ENCODE results near the gene ZNF217.
"Not testable (repeated sequence)": the region's sequence is repeated elsewhere in the genome, so short reads cannot be mapped to it uniquely, and the experiment has no call there.

The ZNF217 gene

GRCh38 chr20:53621482-53622246 is 28.0 kb upstream of the ZNF217 start:
- DNase-seq (ENCODE audit: low spot score) = no peak

GRCh38 chr20:53618490-53619000 is 24.9 kb upstream of the ZNF217 start:
- not testable (repeated sequence) for DNase-seq (ENCODE audit: low spot score)

- no peak for DNase-seq (ENCODE audit: low spot score)
Observed at GRCh38 chr20:53617791-53618489, 24.3 kb upstream of the ZNF217 start.

GRCh38 chr20:53616489-53616888 is 22.9 kb upstream of the ZNF217 start:
- not testable (repeated sequence) for DNase-seq (ENCODE audit: low spot score)

GRCh38 chr20:53613748-53614147 is 20.1 kb upstream of the ZNF217 start:
- no peak for DNase-seq (ENCODE audit: low spot score)

- not testable (repeated sequence) for DNase-seq (ENCODE audit: low spot score)
Observed at GRCh38 chr20:53612289-53612688, 18.6 kb upstream of the ZNF217 start.

- no peak for DNase-seq (ENCODE audit: low spot score)
Observed at GRCh38 chr20:53611449-53611894, 17.8 kb upstream of the ZNF217 start.

GRCh38 chr20:53609491-53610445 is 16.1 kb upstream of the ZNF217 start:
- no peak for DNase-seq (ENCODE audit: low spot score)

GRCh38 chr20:53608456-53609452 is 15.1 kb upstream of the ZNF217 start:
- DNase-seq (ENCODE audit: low spot score) = no peak

GRCh38 chr20:53608071-53608455 is 14.4 kb upstream of the ZNF217 start:
- DNase-seq (ENCODE audit: low spot score) = no peak

- DNase-seq (ENCODE audit: low spot score) = no peak
Observed at GRCh38 chr20:53606364-53606985, 12.8 kb upstream of the ZNF217 start.

GRCh38 chr20:53605401-53605800 is 11.8 kb upstream of the ZNF217 start:
- not testable (repeated sequence) for DNase-seq (ENCODE audit: low spot score)

GRCh38 chr20:53604846-53605245 is 11.2 kb upstream of the ZNF217 start:
- not testable (repeated sequence) for DNase-seq (ENCODE audit: low spot score)

- DNase-seq (ENCODE audit: low spot score) = no peak
Observed at GRCh38 chr20:53602661-53603060, 9.0 kb upstream of the ZNF217 start.

- DNase-seq (ENCODE audit: low spot score) = no peak
Observed at GRCh38 chr20:53599910-53600632, 6.4 kb upstream of the ZNF217 start.

GRCh38 chr20:53599378-53599777 is 5.7 kb upstream of the ZNF217 start:
- DNase-seq (ENCODE audit: low spot score) = no peak

GRCh38 chr20:53599044-53599362 is 5.4 kb upstream of the ZNF217 start:
- no peak for DNase-seq (ENCODE audit: low spot score)

- DNase-seq (ENCODE audit: low spot score) = no peak
Observed at GRCh38 chr20:53598140-53599043, 4.8 kb upstream of the ZNF217 start.
